NCI-H1436 (cell line): ENCODE results near the gene SHISA3.

Experiments used
- DNase-seq: peaks from one replicate; lab custom pipeline; 2025; lab: John Stamatoyannopoulos, UW

Gene SHISA3

GRCh38 chr4:42391981-42392380 is 5.3 kb upstream of the SHISA3 start:
- DNase-seq, result no peak

GRCh38 chr4:42392436-42392835 is 4.9 kb upstream of the SHISA3 start:
- no peak for DNase-seq

GRCh38 chr4:42395595-42395994 is 1.7 kb upstream of the SHISA3 start:
- no peak for DNase-seq

GRCh38 chr4:42396361-42396751 is 932 bp upstream of the SHISA3 start:
- no peak for DNase-seq

DNA sequence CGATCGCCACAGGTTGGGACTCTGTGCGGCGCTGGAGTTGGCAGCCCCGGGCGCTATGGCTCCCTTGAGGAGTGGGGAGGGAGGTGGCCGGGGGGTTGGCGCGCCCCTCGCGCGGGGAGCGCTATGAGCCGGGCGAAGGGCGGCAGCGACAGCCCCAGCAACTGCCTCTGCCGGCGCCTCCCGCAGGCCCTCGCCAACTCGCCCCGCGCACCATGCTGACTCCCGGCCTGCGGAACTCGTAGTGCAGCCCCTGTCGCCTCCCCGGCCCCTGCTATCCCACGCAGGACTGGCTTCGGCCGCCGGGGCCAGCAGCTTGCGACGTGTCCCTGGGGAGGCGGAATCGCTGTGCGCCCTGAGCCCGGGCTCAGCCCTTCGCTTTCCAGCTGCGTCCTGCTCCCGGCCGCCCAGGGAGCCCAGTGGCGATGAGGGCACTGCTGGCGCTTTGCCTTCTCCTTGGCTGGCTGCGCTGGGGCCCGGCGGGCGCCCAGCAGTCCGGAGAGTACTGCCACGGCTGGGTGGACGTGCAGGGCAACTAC is 415 bp downstream of the SHISA3 start:
- no peak for DNase-seq

DNA sequence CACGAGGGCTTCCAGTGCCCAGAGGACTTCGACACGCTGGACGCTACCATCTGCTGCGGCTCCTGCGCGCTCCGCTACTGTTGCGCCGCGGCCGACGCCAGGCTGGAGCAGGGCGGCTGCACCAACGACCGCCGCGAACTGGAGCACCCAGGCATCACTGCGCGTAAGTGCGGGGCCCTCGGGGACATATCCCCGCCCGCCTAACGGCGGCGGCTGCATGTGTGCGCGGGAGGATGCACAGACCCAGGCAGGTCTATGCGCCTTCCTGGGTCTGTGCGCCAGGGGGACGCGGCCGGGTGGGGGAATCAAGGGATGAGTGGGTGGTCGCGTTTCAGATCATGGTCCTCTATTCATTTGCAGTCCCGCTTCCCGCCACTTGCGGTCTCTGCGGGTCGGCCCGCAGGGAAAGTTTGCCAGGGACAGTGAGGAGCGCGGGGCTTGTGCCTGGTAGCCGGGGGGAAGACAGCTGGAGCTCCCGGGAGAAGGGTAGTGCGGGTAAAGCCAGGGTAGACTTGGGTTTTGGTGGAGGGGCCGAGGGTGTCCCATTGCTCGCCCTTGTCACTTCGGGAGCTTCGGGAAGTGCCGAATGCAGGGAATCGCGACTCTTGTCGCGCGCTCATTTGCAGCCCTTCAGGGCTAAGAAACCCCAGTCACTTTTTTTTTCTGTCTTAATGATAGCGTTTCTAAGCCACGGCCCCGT is 1.0 kb downstream of the SHISA3 start:
- peak; percentile 2 for DNase-seq

GRCh38 chr4:42398871-42399331 is 1.6 kb downstream of the SHISA3 start:
- no peak for DNase-seq

DNA sequence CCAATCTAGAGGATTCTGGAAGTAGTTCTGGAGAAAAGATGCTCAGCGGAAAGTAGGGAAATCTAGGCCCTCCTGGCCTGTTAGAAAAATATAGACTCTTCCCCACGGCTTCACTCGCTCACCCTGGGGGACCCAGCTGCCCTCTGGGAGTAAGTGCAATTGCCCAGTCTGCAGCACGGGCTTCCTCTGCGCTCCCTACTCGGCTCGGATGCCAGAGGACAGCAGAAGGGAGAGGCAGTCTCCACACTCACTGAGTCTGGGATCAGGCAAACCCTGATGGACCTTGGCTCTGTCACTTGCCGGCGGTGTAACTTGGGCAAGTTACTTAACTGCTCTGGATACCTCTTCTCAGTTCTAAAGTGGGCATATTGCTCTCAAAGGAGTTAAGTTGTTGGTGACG is 2.1 kb downstream of the SHISA3 start:
- no peak for DNase-seq

DNA sequence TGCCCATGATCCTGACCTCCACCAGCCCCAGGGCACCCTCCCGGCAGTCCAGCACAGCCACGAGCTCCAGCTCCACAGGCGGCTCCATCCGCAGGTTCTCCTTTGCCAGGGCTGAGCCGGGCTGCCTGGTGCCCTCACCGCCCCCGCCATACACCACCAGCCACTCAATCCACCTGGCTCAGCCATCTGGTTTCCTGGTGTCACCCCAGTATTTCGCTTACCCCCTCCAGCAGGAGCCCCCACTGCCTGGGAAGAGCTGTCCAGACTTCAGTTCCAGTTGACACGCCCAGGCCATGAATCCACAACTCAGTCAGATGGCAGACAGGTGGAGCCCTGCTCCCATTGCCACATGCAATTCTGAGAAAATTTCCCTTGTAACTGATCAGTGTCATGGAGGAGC is 3.9 kb downstream of the SHISA3 start:
- DNase-seq, result no peak

DNA sequence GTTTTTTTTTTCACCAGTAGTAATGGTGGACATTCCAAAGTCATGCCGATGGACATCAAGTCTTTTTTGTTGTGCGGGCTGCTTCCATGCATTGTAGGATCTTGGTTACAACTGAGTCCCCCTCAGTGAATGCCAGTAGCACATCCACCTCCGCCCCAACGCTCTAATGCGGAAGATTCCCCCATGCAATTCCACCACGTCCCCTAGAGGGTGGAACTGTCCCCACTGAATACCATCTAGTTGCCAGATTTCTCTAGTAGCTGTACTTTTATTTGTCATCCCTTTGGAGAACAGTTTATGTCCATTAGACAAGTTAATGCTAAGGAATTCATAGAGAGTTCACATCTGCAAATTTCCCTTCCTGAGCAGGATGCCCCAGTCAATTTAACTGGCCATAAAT is 6.7 kb downstream of the SHISA3 start:
- DNase-seq, result no peak

DNA sequence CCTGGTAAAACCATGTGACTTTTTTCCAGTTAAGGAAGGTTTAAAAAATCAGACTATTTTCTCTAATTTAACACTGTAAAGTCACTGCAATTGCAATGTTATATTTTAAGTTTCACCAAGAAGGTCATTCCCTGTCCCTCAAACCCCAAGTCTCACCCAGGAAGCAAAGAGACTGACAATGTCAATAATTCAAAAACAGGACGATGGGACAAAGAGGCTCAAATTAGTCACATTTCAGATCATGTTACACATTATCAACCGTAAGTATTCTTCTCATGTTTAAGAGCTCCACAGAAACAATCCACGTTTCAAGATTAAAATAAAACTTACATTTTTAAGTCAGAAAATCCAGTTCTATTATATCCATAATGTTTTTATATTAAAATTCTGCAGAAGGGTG is 13.2 kb downstream of the SHISA3 start:
- DNase-seq, result no peak

GRCh38 chr4:42411803-42412202 is 14.5 kb downstream of the SHISA3 start:
- DNase-seq, result no peak

DNA sequence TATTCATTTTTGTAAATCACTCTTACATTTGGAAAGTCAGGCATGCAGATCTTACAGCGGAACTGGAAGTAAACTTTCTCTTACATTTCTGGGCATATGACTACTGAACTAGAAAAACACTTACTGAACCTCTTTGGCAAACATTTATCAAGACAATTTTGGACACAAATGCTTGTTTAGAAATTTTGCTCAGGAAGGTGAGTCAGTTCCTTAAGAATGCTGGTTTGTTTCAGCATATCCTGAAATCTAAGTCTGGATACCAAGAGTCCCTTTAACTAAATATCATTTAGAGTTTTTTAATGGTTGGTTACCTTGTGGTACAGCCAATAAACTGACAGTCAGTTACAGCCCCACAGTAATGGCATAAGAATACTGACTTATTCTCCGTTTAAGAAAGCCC is 15.0 kb downstream of the SHISA3 start:
- no peak for DNase-seq

GRCh38 chr4:42415281-42415680 is 18.0 kb downstream of the SHISA3 start:
- no peak for DNase-seq

GRCh38 chr4:42416017-42416416 is 18.7 kb downstream of the SHISA3 start:
- DNase-seq, result no peak

DNA sequence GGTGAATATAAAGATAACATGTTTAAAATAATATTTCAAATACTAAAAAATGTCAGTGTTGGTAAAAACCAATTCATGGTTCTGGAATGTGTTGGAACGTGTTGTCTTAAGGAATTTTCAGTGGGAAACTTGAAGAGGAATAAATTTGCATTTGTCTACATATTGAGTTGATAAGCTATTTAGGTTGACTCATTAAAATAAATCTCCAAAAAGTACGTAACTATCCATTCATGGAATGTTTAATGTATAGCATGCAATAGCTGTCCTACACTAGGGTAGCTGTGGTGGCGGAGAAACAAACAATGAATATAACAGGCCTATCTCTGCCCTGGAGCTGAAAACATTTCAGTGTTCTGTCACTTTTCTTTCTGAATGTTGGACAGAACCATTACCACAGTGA is 20.3 kb downstream of the SHISA3 start:
- no peak for DNase-seq

GRCh38 chr4:42420140-42420539 is 22.9 kb downstream of the SHISA3 start:
- DNase-seq, result no peak

DNA sequence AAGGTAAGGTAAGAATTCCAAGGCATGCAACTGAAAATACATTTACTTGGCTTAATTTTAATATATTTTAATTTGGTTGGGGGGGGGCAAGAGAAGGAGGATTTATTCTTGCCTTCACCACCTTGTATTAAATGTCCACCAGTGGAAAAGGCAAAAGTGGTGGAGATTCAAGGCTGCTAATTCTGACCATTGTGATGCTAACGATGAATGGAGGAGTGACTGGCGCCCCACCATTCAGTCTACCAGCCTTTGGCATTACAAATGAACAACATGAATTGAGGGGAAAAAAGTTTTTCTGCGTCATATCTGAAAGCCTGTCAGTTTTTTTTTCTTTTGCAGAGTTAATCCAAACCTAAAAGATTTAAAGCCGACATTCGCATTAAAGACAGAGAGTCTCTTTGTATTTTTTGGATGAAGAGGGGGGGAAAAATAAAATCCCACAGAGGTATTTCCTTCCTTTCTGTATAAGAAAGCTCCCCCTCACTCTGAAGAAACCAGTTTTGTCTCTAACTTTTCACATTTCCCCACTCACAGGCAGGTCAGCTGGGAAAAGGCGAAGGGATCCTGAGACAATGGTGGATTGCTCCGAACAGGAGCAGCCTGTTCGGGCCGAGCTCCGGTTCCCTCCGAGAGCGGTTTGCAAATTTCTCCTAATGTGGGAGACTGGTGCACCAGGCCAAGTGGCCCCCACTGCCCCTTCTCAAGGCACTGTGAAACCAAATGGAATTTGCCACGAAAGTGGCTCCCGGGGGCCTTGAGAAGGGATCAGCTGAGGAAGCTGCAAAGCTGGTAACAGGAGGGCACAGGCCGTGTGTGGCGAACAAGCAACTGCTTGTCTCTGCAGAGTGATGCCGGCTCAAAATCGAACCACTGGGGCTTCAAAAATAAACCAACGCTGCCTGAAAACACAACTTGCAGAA is 28.1 kb downstream of the SHISA3 start:
- DNase-seq, result no peak

DNA sequence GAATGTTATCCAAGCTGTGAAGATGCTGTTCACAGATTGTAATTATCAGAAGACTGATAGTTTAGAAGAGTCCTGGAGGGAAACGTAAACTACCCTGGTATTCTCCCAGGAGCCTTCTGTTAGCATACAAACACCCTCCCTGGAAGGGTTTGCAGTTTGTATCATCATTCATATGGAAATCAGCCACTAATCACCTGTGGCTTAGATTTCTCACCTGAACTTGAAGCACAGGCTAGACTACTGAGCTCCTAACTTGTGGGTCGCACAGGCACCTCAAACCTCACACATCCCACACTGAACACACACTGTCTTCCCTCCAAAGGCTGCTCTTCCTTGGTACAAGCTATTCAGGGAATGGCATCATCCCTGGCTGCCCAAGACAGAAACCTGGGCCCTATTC is 30.7 kb downstream of the SHISA3 start:
- no peak for DNase-seq

- DNase-seq, result no peak
Observed at GRCh38 chr4:42436928-42437565, 39.8 kb downstream of the SHISA3 start.

GRCh38 chr4:42440083-42440482 is 42.8 kb downstream of the SHISA3 start:
- no peak for DNase-seq

DNA sequence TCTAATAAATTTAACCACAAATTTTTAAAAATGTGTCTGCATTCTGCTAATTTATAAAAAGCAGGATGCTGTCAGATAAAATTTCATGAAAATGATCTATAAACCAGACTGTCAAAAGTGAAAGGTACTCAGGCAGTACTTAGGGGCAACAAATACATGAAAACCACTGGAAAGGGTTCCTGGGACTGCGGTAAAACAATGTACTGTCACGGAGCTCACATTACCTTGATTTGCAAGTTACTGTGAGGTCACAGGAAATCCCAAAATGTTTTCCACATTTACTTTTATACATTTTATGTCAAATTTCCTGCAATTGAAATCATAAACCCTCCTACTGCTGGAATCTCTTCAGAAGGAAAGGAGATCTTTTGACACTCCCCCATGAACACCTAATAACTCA is 45.3 kb downstream of the SHISA3 start:
- no peak for DNase-seq

GRCh38 chr4:42445038-42445437 is 47.8 kb downstream of the SHISA3 start:
- no peak for DNase-seq
